LNCaP clone FGC (cell line): ENCODE results near the gene DAPK1.

ENCODE experiments used
- DNase-seq: peaks from one replicate; pipeline ENCODE4 v3.0.0-alpha.2; 2011; ENCODE audit warnings: low read depth
- H3K4me3 ChIP-seq: 2 replicates; pipeline ENCODE4 v1.5.1; 2011; ENCODE audit warnings: mild to moderate bottlenecking, low read depth, low read length, control low read depth
- CTCF ChIP-seq: IDR thresholded peaks from 2 replicates; pipeline ENCODE4 v1.5.1; 2012; ENCODE audit warnings: mild to moderate bottlenecking; ENCODE audit not compliant: control insufficient read depth, insufficient read depth; ENCODE audit errors: extremely low read depth

The DAPK1 gene

DNA sequence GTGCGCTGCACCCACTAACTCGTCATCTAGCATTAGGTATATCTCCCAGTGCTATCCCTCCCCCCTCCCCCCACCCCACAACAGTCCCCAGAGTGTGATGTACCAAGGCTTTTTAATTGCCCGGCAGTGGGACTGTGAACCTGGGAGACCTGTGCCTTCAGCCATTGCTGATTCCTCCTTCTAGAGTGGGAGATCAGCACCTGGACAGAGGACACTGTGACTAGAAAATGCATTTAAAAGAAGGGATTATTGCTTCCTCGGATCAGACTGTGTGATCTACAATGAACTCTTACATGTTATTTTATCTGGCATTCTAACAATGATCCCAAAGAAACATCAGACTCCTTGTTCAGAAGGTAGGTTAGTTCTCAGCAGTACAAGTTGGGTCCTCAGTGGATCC is 254.2 kb downstream of the DAPK1 start:
- no peak for TF ChIP-seq CTCF
- H3K4me3 ChIP-seq = no peak overlapping the region
- DNase-seq = no peak

- no peak overlapping the region for H3K4me3 ChIP-seq
- TF ChIP-seq CTCF = no peak
- DNase-seq = no peak
Observed at GRCh38 chr9:87753313-87753712, 255.6 kb downstream of the DAPK1 start.
